HG03108 (cell line): ENCODE data around the gene KMT2C.

Source experiments
- ATAC-seq: cut with Tn5 transposase; IDR thresholded peaks from one replicate; pipeline ENCODE4 v1.9.1; 2021; ENCODE audit warnings: moderate library complexity; ENCODE audit not compliant: unreplicated experiment

The KMT2C gene

DNA sequence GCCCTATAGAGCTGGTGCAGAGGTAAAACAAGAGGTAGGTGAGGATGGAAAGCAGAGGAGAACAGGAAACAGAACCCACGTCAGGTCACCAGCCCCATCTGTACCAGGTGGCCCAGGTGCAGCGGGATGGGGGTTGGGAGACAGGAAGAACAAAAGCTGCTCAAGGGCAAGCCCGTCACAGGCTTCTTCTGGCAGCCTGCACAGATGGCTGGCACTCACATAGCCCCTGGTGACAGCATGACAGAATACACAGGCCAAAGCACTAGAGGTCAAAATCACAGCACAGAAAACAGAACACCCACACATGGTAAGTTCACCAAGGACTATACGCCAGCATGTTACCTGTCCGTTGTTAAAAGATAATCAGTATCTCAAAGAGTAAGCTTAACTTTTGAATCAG is 283.5 kb downstream of the KMT2C start:
- ATAC-seq: no peak

DNA sequence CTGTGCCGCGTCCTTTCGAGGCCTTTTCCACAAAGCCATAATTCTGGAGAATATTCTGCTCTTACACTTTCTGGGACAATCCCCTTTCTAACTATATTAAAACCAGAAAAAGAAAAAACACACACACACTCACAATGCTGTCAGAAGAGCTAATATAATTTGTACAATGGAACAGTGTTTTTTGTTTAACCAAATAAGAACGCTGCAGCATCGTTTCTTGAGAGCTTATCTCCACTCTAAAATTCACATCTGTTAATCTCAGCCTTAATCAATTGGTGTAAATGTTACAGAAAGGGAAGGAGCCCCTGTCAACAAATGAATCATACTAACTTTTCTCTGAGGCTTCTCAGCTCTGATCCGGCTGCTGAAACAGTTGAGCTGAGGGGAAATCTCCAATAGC is 286.4 kb downstream of the KMT2C start:
- no peak for ATAC-seq

GRCh38 chr7:152148706-152149105 is 287.1 kb downstream of the KMT2C start:
- ATAC-seq: no peak

GRCh38 chr7:152145853-152146466 is 289.8 kb downstream of the KMT2C start:
- ATAC-seq: no peak

DNA sequence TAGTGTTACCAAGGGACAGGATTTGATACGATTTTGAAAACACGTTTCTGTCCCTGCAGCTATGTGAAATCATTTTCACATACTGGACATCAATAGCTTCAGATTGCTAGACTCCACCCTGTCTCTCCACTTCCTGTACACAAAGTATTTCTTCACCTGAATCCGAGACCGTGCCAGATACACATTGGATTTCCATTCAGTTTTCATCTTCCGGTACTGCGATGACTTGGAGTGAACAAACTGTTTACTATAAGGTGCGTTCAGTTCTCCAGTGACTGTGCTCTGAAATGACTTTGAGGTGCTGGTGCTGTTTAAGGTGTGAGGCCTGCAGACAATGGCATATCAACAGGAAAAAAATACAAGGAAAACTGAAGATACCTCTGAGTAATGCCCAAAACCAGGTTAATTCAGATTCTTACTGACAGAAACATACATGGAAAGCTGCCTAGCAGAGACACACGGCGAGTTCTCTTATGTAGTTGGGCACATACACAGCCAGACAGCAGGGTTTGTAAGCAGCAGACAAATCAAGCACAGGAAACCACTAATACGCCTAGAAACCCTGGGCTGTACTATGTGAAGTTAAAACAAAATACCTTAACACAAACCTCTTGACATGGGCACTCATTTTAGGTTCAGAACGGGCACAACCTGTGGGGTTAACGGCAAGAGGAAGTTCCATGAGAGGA is 291.1 kb downstream of the KMT2C start:
- no peak for ATAC-seq

- no peak for ATAC-seq
Measured at GRCh38 chr7:152142976-152143595, 292.7 kb downstream of the KMT2C start.

DNA sequence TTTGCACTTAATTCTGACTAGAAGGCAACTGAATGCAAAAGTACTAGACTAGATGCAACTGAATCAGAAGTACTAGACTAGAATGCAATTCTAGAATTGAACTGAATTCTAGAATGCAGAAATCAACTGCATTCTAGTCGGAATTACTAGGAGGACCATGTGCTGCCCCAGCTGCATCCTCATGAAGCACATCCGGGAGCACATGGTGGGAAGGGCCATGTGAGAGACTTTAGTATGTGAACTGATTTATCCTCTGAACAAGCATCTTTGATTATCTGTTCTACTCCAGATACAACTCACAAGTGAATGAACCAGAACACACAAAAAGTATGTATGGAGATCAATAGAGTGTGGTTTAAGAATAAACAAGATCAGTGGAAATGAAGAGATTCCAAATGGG is 295.2 kb downstream of the KMT2C start:
- ATAC-seq: no peak

- ATAC-seq: no peak
Measured at GRCh38 chr7:152140067-152140466, 295.7 kb downstream of the KMT2C start.

DNA sequence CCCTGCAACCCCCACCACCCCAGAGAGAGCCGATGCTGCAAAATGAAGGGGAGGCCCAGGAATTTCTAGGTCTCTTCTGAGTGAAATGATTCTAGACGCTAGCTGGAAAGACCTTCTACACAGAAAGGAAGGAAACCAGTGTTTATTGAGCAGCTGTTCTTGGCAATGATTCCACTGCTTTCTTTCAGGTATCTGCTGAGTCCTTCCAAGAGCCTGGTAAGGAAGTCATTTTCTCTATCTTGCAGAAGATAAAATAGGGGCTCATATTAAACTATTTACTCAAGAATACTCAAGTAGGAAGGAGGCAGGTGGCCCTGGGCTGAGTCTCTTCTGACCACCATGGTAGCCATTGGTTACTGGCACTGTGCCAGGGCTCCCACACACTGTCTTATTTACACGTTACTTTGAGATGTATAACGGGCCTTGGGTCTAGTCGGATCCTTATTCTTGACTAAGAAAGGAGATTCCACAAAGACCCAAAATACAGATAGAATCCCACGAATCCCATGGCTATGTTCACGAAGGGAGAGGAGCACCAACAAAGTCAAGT is 298.3 kb downstream of the KMT2C start:
- no peak for ATAC-seq

DNA sequence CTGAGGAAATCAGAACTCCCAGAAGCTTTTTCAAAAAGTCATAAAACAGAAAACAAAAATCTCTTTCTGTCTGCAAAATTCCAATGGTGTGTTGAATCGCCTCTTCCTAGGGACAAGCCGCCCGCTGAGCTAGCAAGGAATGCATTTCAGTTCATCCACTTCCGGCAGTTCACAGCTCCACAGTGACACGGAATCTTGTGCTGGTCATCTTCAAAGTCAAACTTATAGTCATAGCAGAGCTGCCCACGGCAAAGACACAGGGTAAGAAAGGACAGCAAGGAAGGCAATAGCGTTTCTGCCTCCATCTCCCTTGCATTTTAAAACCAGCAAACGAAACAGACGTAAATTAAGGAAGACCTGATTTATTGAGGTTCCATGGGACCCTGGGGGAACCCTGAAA is 299.1 kb downstream of the KMT2C start:
- no peak for ATAC-seq

DNA sequence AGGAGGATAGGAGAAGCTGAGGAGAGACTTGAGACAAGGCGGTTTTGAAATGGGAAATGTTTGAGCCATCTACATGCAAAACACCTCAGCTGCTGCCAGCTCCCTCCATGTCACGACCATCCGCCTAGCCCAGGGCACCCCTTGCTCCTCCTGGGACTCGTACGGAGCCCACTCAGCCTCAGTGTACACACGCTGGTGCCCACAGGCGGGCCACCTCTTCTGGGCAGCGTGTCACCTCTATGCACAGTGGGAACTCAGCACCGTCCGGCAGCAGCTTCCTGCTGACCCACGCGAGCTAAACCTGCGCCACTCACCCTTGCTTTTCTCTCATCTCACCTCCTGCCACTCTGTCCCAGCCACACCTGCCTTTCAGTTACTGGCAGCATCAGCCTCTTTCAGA is 302.0 kb downstream of the KMT2C start:
- ATAC-seq: no peak

- no peak for ATAC-seq
Measured at GRCh38 chr7:152132812-152133211, 303.0 kb downstream of the KMT2C start.

DNA sequence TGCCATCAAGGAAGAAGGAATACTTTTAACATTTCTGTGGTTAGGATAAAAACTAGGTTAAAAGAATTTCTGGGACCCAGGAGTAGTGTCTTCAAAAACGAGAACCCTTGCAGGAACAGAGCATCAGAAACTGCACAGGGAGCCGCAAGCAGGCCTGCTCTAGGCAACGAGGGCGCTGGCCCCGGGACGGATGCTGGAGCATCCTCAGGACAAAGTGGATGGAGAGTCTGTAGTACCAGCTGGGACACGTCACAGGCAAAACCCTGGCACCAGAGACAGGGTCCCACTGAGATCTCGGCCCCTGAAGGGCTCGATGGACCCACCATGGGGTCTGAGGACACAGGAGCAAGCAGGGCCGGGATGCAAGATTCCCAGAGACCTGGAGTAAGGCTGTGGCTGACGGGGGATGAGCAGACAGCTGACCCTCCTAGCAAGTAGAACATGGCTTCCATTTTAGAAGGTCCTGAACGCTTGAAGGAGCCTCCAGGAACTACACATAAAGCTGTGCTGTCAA is 303.8 kb downstream of the KMT2C start:
- ATAC-seq: no peak

GRCh38 chr7:152130658-152131590 is 304.9 kb downstream of the KMT2C start:
- no peak for ATAC-seq

DNA sequence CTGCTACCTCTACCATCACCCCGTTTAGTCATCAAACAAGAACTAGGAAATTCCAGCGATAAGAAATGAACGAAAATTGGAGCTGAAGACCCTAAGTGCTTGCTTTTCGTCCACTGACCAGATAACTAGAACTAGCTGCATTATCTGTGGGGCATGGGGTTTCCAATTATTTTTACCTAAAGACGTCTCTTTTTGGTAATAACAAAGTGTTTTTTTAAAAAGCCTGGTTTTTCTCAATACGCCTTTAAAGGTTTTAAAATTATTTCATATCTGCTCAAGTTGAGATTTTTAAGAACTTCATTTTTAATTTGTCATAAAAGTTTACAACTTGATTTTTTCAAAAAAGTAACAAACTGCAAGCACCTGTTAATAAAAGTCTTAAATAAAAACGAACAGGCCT is 306.1 kb downstream of the KMT2C start:
- ATAC-seq: no peak

- ATAC-seq: no peak
Measured at GRCh38 chr7:152128741-152129461, 306.9 kb downstream of the KMT2C start.

DNA sequence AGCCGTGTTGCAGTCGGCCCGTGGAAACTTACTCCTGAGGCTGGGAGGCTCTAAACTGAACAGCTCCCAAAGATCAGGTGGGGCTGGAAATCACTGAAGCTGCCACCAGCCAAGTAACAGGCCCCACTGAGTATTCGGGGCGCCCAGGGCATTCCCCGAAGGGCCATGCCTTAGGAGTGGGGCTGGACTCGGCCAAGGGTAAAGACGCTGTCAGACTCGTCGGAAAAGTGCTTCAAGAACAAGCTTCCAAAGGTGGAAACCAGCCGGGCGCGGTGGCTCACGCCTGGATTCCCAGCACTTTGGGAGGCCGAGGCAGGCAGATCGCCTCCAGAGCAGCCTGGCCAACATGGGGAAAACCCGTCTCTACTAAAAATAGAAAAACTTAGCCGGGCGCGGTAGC is 307.6 kb downstream of the KMT2C start:
- no peak for ATAC-seq

- ATAC-seq: no peak
Measured at GRCh38 chr7:152127229-152127628, 308.6 kb downstream of the KMT2C start.

DNA sequence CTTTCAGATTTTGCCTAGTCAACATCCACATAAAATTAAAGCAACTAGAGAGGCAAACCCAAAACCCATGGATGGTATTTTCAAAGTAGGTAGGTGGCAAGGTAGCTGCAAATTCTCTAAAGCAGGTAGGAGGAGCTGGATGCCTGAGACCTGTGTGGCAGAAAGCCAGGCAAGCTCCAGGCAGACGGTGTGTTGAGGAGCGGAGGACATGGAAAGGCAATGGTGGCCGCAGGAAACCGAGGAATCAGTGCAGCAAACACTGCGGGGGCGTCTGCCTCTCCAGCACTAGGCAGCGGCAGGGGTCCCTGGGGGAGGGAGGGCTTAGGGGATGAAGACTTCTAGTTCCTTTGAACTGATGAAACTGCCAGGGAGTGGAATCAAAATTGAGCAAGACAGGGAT is 309.1 kb downstream of the KMT2C start:
- ATAC-seq: no peak

GRCh38 chr7:152122540-152122939 is 313.3 kb downstream of the KMT2C start:
- ATAC-seq: no peak
